ENCODE data around the gene MYO7A.

MYO7A gene

DNA sequence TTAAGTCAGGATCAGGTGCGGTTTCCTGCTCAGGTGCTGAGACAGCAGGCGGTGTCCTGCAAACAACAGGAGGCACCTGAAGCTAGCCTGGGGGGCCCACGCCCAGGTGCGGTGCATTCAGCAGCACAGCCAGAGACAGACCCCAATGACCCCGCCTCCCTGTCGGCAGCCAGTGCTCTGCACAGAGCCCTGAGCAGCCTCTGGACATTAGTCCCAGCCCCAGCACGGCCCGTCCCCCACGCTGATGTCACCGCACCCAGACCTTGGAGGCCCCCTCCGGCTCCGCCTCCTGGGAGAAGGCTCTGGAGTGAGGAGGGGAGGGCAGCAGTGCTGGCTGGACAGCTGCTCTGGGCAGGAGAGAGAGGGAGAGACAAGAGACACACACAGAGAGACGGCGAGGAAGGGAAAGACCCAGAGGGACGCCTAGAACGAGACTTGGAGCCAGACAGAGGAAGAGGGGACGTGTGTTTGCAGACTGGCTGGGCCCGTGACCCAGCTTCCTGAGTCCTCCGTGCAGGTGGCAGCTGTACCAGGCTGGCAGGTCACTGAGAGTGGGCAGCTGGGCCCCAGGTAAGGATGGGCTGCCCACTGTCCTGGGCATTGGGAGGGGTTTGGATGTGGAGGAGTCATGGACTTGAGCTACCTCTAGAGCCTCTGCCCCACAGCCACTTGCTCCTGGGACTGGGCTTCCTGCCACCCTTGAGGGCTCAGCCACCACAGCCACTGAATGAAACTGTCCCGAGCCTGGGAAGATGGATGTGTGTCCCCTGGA is at the start of gene MYO7A:
Gene MYO7A, plus strand, starts transcription at position 327 of the 772 bp plus-strand sequence. CDS start 2,389 bp downstream, outside the sequence.
- Mint-ChIP-seq H3K9me3 (no peaks in the 10 kb centered on the region), H3K36me3 (ENCODE audit: low read depth) (no peaks in the 10 kb centered on the region), H3K4me1 (ENCODE audit: low read depth) (peaks cover 13% of the 10 kb centered on the region), H3K27me3 (peaks cover 21% of the 10 kb centered on the region), H3K4me3 (peak within 1 kb of the TSS; percentile 68), H3K27ac (no peak within 1 kb of the TSS)
- intact Hi-C loops (cut with micrococcal nuclease): loop anchor here (1.0 to 10.0 kb wide), 2 partner anchors 60 to 417 kb away; no protein-coding TSS in a partner anchor

DNA sequence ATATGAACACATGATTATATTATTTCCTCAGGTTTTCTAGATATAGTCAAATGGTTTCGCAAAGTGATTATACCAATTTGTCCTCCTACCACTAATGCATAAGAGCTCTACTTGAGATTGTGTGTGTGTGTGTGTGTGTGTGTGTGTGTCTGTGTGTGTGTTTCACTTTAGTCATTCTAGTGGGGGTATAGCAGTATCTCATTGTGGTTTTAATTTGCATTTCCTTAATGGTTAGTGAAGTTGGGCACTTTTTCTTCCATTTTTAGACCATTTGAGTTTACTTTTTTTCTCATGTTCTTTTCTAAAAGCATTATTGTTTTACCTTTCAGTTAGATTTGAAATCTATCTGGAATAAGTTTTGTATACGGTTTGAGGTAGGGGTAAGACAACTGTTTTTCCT is 48.4 kb upstream of the MYO7A start:
- Mint-ChIP-seq H3K4me3 (no peak overlapping the region), H3K27me3 (peaks cover 7% of the 10 kb centered on the region), H3K4me1 (ENCODE audit: low read depth) (peaks cover 17% of the 10 kb centered on the region), H3K36me3 (ENCODE audit: low read depth) (no peaks in the 10 kb centered on the region), H3K9me3 (no peaks in the 10 kb centered on the region), H3K27ac (no peak overlapping the region)
- intact Hi-C loops (cut with micrococcal nuclease): no loop called here

DNA sequence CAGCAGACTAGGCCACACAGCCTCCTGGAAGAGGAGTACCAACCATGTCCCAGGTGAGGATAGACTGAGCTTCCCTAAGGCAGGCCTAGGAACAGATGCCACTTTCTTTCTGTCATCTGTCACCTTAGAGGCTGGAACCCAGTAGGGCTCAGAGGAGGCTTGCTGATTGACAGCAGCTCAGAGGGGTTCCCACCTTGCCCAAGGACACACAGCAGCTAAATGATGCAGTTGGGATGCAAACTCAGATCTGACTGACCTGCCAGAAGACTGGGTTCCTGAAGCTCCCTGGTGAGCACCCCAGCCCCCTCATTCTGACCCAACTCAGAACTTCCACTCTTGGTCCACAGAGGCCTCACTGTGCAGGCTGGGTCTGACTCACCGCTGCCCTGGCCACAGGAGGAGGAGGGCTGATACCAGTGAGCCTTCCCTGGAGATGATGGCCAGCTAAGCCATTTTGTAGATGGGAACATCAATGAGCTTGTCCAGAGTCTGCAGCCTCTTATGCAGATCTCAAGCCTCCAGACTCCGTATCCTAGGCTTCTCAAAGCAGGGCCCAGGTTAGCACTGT is 47.3 kb upstream of the MYO7A start:
- H3K27ac Mint-ChIP-seq: no peak overlapping the region
- peaks cover 17% of the 10 kb centered on the region for H3K4me1 Mint-ChIP-seq (ENCODE audit: low read depth)
- H3K4me3 Mint-ChIP-seq: no peak overlapping the region
- intact Hi-C loops (cut with micrococcal nuclease): no loop called here
- H3K36me3 Mint-ChIP-seq (ENCODE audit: low read depth): no peaks in the 10 kb centered on the region
- H3K27me3 Mint-ChIP-seq: peaks cover 4% of the 10 kb centered on the region
- no peaks in the 10 kb centered on the region for H3K9me3 Mint-ChIP-seq

GRCh38 chr11:77081381-77081851 is 46.6 kb upstream of the MYO7A start:
- intact Hi-C loops (cut with micrococcal nuclease): no loop called here
- no peak overlapping the region for H3K27ac Mint-ChIP-seq
- peaks cover 4% of the 10 kb centered on the region for H3K27me3 Mint-ChIP-seq
- H3K4me1 Mint-ChIP-seq (ENCODE audit: low read depth): peaks cover 17% of the 10 kb centered on the region
- H3K36me3 Mint-ChIP-seq (ENCODE audit: low read depth): no peaks in the 10 kb centered on the region
- no peaks in the 10 kb centered on the region for H3K9me3 Mint-ChIP-seq
- no peak overlapping the region for H3K4me3 Mint-ChIP-seq

DNA sequence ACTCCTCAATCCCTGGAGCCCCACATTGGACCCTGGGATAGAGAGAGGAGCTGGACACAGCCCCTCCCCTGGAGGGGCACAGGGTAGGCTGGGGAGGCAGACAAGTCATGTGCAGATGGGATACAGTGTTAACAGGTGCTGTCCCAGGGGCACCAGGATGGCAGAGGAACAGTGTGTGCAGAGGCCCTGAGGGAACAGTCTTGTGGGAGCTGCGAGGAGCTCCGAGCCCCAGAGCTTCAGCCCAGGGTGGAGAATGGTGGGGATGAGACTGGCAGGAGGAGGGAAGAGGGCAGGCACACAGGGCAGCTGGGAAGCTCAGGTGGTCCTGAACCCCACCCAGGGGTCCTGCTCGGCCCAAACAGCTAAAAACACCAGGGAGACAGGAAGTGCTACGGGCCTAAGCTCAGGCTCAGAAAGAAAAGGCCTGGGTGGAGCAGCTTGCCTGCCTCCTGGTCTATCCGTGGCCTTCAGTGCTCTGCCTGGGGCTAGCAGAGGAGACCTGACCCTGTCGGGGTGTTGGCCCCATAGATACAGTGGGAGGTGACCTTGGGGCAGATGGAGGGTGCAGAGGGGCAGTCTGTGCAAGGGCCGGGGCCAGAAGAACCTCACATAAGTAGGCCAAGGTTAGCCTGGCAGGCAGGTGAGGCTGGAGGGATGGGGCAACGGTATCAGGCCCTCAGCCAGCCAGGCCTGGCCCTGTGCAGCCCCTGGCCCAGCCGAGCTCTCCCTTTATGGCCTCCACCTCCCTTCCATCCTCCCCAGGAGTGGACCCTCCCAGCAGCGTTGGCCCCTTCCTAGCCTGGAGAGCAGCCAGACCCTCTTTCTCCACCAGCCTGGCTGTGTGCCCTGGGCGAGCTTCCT is 45.8 kb upstream of the MYO7A start:
- no peaks in the 10 kb centered on the region for H3K36me3 Mint-ChIP-seq (ENCODE audit: low read depth)
- intact Hi-C loops (cut with micrococcal nuclease): no loop called here
- H3K27me3 Mint-ChIP-seq: peaks cover 4% of the 10 kb centered on the region
- H3K4me3 Mint-ChIP-seq: peak overlapping the region; percentile 31
- peak overlapping the region; percentile 85 for H3K27ac Mint-ChIP-seq
- no peaks in the 10 kb centered on the region for H3K9me3 Mint-ChIP-seq
- H3K4me1 Mint-ChIP-seq (ENCODE audit: low read depth): peaks cover 17% of the 10 kb centered on the region

DNA sequence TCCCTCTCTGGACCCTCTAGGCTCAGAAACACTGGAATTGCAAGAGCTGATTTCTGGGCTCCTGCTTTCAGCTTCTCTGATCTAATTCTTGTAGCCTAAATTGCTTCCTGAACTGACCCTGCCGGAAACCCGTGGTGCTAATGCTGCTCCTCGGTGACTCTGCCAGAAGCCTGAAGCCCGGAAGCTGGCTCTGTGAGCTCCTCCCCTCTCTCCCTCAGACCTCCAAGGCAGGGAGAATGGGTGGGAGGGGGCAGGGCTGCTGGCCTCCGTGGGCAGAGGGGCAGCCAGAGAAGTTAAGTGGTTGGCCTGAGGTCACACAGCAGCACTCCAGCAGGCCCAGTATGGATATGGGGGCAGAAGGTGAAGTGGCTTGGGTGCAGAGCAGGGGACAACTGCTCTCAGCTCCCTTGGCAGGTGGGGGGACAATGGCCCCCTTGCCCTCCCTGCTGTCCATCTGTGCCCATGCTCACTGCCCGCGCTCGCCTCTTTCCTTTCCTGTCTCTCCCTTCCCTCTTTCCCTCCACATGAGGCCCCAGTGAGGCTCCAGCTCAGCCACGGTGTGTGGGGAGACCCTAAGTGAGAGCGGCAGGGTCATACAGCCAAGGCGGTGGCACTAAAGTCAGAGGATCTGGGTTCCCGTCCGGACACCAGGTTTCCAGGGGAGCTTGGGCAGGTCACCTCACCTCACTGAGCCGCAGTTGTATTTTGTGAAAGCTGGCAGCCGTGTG is 45.0 kb upstream of the MYO7A start:
- H3K4me3 Mint-ChIP-seq: peak overlapping the region; percentile 31
- no peaks in the 10 kb centered on the region for H3K36me3 Mint-ChIP-seq (ENCODE audit: low read depth)
- no peaks in the 10 kb centered on the region for H3K9me3 Mint-ChIP-seq
- peaks cover 2% of the 10 kb centered on the region for H3K27me3 Mint-ChIP-seq
- intact Hi-C loops (cut with micrococcal nuclease): no loop called here
- H3K4me1 Mint-ChIP-seq (ENCODE audit: low read depth): peaks cover 17% of the 10 kb centered on the region
- H3K27ac Mint-ChIP-seq: peak overlapping the region; percentile 85

DNA sequence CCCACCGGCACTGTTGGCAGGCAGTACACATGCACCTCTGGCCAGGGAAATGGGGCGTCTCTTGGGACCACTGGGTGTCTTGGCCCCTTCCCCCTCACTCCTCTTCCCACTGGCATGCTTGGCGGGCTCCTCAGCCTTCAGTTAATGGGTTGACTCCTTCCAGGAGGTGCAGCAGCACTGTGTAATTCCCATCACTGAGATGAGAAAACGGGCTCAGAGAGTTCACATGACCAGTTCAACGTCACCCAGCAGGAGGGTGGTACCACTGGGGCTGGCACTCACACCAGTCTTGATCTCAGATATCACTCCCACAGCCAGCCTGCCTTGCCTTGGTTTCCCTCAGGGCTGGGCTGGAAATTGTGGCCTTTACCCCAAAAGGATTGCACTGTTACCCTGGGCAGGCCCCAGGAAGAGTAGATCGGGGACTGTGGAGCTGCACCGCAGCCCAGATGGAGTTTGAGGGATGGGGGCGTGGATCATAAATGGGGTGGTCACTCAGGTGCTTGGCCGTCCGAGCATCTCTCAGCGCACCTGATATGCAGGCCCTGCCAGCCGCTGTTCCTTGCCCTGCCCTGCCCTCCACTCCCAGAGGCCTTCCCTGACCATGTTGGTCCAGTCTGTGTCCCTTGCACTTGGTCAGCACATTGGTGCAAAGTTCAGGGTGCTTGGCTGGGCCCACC is 44.3 kb upstream of the MYO7A start:
- H3K27ac Mint-ChIP-seq: peak overlapping the region; percentile 85
- intact Hi-C loops (cut with micrococcal nuclease): no loop called here
- no peak overlapping the region for H3K4me3 Mint-ChIP-seq
- H3K36me3 Mint-ChIP-seq (ENCODE audit: low read depth): no peaks in the 10 kb centered on the region
- peaks cover 17% of the 10 kb centered on the region for H3K4me1 Mint-ChIP-seq (ENCODE audit: low read depth)
- H3K27me3 Mint-ChIP-seq: no peaks in the 10 kb centered on the region
- no peaks in the 10 kb centered on the region for H3K9me3 Mint-ChIP-seq

- H3K4me3 Mint-ChIP-seq: no peak overlapping the region
- H3K27me3 Mint-ChIP-seq: no peaks in the 10 kb centered on the region
- H3K9me3 Mint-ChIP-seq: no peaks in the 10 kb centered on the region
- H3K27ac Mint-ChIP-seq: no peak overlapping the region
- no peaks in the 10 kb centered on the region for H3K36me3 Mint-ChIP-seq (ENCODE audit: low read depth)
- peaks cover 17% of the 10 kb centered on the region for H3K4me1 Mint-ChIP-seq (ENCODE audit: low read depth)
- intact Hi-C loops (cut with micrococcal nuclease): no loop called here
These were observed 43.4 kb upstream of the MYO7A start for GRCh38 chr11:77084581-77085191.

DNA sequence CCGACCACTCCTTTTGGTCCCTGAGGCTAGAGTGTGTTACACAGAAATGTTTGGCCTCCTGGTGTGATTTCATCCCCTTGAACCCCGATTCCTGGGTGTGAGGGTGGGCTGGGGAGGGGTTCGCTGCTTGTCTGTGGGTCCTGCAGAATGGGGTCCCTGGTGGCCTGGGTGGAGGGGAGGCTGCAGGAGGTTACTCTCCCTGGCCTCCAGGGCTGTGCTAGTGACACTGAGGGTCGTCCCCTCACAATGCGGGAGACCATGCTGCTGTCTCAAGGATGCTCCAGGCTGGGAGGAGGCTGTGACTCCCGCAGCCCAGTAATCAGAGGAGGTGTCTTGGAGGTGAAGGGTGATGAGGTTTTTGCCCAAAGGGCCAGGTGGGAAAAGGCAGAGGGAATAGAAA is 42.4 kb upstream of the MYO7A start:
- intact Hi-C loops (cut with micrococcal nuclease): no loop called here
- no peak overlapping the region for H3K27ac Mint-ChIP-seq
- no peak overlapping the region for H3K4me3 Mint-ChIP-seq
- peaks cover 2% of the 10 kb centered on the region for H3K27me3 Mint-ChIP-seq
- no peaks in the 10 kb centered on the region for H3K9me3 Mint-ChIP-seq
- peaks cover 17% of the 10 kb centered on the region for H3K4me1 Mint-ChIP-seq (ENCODE audit: low read depth)
- no peaks in the 10 kb centered on the region for H3K36me3 Mint-ChIP-seq (ENCODE audit: low read depth)

DNA sequence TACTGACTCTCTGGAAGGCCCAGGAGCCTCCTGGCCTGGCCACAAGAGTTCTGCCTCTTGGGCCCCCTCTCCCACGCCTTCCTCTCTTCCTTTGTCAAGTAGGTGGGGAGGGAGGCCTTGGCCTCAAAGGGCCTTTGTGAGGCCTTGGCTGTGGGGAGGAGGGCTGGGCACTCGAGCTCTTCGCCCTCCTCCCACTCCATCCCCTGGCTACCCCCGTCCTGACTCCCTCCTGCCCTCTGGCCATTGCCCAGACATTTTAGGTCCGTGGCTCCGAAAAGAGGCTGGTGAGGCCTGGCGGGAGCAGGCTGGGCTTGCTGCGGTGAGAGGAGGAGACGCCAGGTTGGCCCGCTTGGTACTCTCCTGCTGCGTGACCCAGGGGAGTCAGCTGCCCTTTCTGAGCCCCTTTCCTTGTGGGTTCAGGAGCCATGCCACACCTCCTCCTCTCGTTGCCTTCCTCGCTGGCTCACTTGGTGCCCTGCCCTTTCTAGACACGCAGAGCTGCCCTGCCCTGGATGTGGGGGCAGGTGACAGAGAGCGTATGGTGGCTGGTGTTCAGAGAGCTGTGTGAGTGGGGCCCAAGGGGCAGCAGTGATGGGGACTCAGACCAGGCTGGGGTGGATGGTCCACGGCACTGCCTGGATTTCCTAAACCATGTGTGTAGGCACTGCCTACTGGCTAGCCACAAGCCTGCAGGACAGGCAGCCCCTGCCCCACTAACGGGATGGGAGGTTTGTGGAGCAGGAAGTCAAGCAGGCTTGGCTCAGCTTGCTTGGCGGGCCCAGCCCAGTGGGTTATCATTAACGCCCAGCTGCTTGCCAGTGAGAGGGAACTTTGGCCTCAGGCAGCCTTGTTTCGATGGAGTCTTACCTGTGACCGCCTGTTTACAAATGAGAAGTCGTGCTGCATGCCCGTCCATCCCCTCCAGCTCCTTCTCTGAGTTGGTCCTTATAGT is 41.2 kb upstream of the MYO7A start:
- Mint-ChIP-seq H3K4me3 (no peak overlapping the region), H3K4me1 (ENCODE audit: low read depth) (peaks cover 17% of the 10 kb centered on the region), H3K36me3 (ENCODE audit: low read depth) (no peaks in the 10 kb centered on the region), H3K27me3 (peaks cover 5% of the 10 kb centered on the region), H3K27ac (no peak overlapping the region), H3K9me3 (no peaks in the 10 kb centered on the region)
- intact Hi-C loops (cut with micrococcal nuclease): no loop called here

DNA sequence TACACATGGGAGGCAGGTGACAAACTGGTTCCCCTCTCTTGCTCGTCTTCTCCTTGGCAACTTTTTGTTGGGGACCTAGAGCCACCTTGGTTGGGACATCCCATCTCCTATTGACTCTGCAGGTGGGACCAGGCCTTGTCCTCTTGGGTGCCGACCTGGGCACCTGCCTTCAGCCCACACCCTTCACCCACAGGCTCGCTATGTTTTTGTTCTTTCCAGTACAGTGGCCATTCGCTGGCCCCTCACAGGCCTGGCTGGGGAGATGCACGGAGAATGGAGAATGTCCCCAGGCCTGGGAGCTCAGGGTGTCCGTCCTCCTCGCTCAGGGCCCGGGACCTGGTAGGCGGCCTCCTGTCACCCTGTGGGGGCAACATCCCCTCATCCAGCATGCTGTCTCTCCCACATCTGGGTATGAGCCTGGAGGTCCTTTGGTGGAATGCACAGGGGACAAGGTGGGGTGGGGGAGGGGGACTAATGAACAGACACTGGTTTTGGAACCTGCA is 40.3 kb upstream of the MYO7A start:
- H3K4me3 Mint-ChIP-seq: no peak overlapping the region
- no peaks in the 10 kb centered on the region for H3K9me3 Mint-ChIP-seq
- peaks cover 5% of the 10 kb centered on the region for H3K27me3 Mint-ChIP-seq
- no peaks in the 10 kb centered on the region for H3K36me3 Mint-ChIP-seq (ENCODE audit: low read depth)
- intact Hi-C loops (cut with micrococcal nuclease): no loop called here
- H3K4me1 Mint-ChIP-seq (ENCODE audit: low read depth): peaks cover 7% of the 10 kb centered on the region
- no peak overlapping the region for H3K27ac Mint-ChIP-seq

Data from dendritic cell treated with granulocyte-macrophage colony-stimulating factor and Interleukin-4, amounts not matched to agents 40 ng/mL and 50 ng/mL, for 4 days (primary cell).